DND-41 (cell line): Measurements from ENCODE around the gene ELAC1.

Experiments used
- ATAC-seq: fragments of 200-7000 bp; cut with Tn5 transposase; 3 replicates; pipeline ENCODE4 v1.9.1; 2021; ENCODE audit warnings: low read depth; ENCODE audit not compliant: insufficient read depth
- DNase-seq: peaks from one replicate; pipeline ENCODE4 v3.0.0-alpha.2; 2020
- H2AFZ ChIP-seq: 2 replicates; pipeline ENCODE4 v1.6.0; 2012; ENCODE audit warnings: low read depth, low read length
- H3K27ac ChIP-seq: 2 replicates; pipeline ENCODE4 v1.5.1; 2012; ENCODE audit warnings: low read length, inconsistent platforms
- H3K27me3 ChIP-seq: fragments of 200-600 bp; sonication (generic); 2 replicates; pipeline ENCODE4 v1.6.0; 2012; ENCODE audit warnings: low read length, mild to moderate bottlenecking, inconsistent platforms; ENCODE audit not compliant: insufficient read depth, poor library complexity
- H3K36me3 ChIP-seq: 2 replicates; pipeline ENCODE4 v1.5.1; 2012; ENCODE audit warnings: low read length, inconsistent platforms; ENCODE audit not compliant: insufficient read depth
- H3K4me1 ChIP-seq: 2 replicates; pipeline ENCODE4 v1.5.1; 2012; ENCODE audit warnings: mild to moderate bottlenecking, low read length; ENCODE audit not compliant: insufficient read depth
- H3K4me2 ChIP-seq: 2 replicates; pipeline ENCODE4 v1.6.0; 2012; ENCODE audit warnings: mild to moderate bottlenecking, moderate library complexity, low read length, inconsistent platforms; ENCODE audit not compliant: insufficient read depth
- H3K4me3 ChIP-seq, 2 experiments: fragments of 200-600 bp in 1 of 2; shearing (Covaris generic) in 1 of 2; 2 replicates each; pipeline ENCODE4 v1.5.1; 2012 to 2016; ENCODE audit warnings: inconsistent platforms in 2 of 2, low read length in 2 of 2, mild to moderate bottlenecking in 2 of 2, low read depth in 1 of 2, moderate library complexity in 1 of 2
- H3K79me2 ChIP-seq: 2 replicates; pipeline ENCODE4 v1.6.0; 2012; ENCODE audit warnings: low read length, inconsistent platforms; ENCODE audit not compliant: insufficient read depth
- H3K9ac ChIP-seq: 2 replicates; pipeline ENCODE4 v1.6.0; 2012; ENCODE audit warnings: low read depth, mild to moderate bottlenecking, inconsistent platforms, low read length, moderate library complexity
- H3K9me3 ChIP-seq: 2 replicates; pipeline ENCODE4 v1.5.1; 2012; ENCODE audit warnings: low read length, moderate library complexity, mild to moderate bottlenecking, inconsistent platforms; ENCODE audit not compliant: insufficient read depth, severe bottlenecking
- H4K20me1 ChIP-seq: 2 replicates; pipeline ENCODE4 v1.6.0; 2012; ENCODE audit warnings: low read length; ENCODE audit not compliant: insufficient read depth
- CTCF ChIP-seq: IDR thresholded peaks from 2 replicates; pipeline ENCODE4 v1.5.1; 2012; ENCODE audit warnings: borderline replicate concordance, low read length, moderate library complexity, mild to moderate bottlenecking; ENCODE audit not compliant: poor library complexity, severe bottlenecking; ENCODE audit errors: extremely low read depth
- EZH2 ChIP-seq: IDR thresholded peaks from 3 replicates; pipeline ENCODE4 v1.6.1; 2012; ENCODE audit warnings: borderline replicate concordance, low read depth, mild to moderate bottlenecking, moderate library complexity, low read length, inconsistent platforms; ENCODE audit not compliant: severe bottlenecking

Gene ELAC1

GRCh38 chr18:51032193-51032592, 64.4 kb downstream of the ELAC1 start:
- DNase-seq, result no peak
- Histone ChIP-seq H3K27ac (peak overlapping the region; percentile 16; the same call in 1 of the 2 replicates), H3K4me2 (peak overlapping the region; percentile 96), H3K9ac (peak overlapping the region; percentile 91), H3K79me2 (peaks cover 99% of the 10 kb centered on the region), H3K4me1 (peaks cover 59% of the 10 kb centered on the region), H3K4me3 (peak overlapping the region; percentile 67 to 81; a peak in 3 of 4 replicates), H3K27me3 (no peaks in the 10 kb centered on the region), H3K9me3 (no peaks in the 10 kb centered on the region), H3K36me3 (peaks cover 48% of the 10 kb centered on the region), H4K20me1 (peaks cover 65% of the 10 kb centered on the region), H2AFZ (no peak overlapping the region)
- no peak for ATAC-seq
- TF ChIP-seq CTCF, result no peak
- no peak for TF ChIP-seq EZH2

- Histone ChIP-seq H3K4me1 (peaks cover 32% of the 10 kb centered on the region), H3K9me3 (no peaks in the 10 kb centered on the region), H3K36me3 (peaks cover 43% of the 10 kb centered on the region), H2AFZ (no peak overlapping the region), H3K27me3 (no peaks in the 10 kb centered on the region), H4K20me1 (peaks cover 94% of the 10 kb centered on the region), H3K4me2 (no peak overlapping the region), H3K9ac (no peak overlapping the region), H3K27ac (no peak overlapping the region), H3K4me3 (no peak overlapping the region), H3K79me2 (peaks cover 100% of the 10 kb centered on the region)
- DNase-seq, result no peak
- TF ChIP-seq EZH2, result no peak
- no peak for TF ChIP-seq CTCF
- ATAC-seq, result no peak
Measured at GRCh38 chr18:51037230-51037629, 69.4 kb downstream of the ELAC1 start.
